ENCODE data around the gene GSTO1.

- TF ChIP-seq EZH2 (optimal IDR thresholded peaks at IDR 0.05; ENCODE audit: low read depth, low read length) (no peak), CTCF (IDR thresholded peaks at IDR 0.05; ENCODE audit: low read length) (no peak)
Measured at GRCh38 chr10:104243512-104243911, 11.2 kb upstream of the GSTO1 start.
